MG63 (cell line): ENCODE measurements around the gene ANKLE1. TPM values are rescaled to one million over a fixed set of nuclear protein-coding genes. Genes with fewer than 3 reads are reported as not detected.

Experiments
- DNase-seq: peaks from one replicate; pipeline ENCODE4 v3.0.0-alpha.2; 2020
- H3K27me3 ChIP-seq: fragments of 250-450 bp; sonication (Bioruptor Pico); 2 replicates; pipeline ENCODE4 v1.5.1; 2020; ENCODE audit warnings: mild to moderate bottlenecking, moderate library complexity
- H3K36me3 ChIP-seq: fragments of 250-450 bp; sonication (Bioruptor Pico); 2 replicates; pipeline ENCODE4 v1.5.1; 2020; ENCODE audit warnings: mild to moderate bottlenecking, moderate library complexity
- H3K4me3 ChIP-seq: fragments of 250-450 bp; sonication (Bioruptor Pico); 2 replicates; pipeline ENCODE4 v1.5.1; 2020; ENCODE audit warnings: mild to moderate bottlenecking, moderate library complexity
- H3K9me3 ChIP-seq: fragments of 250-450 bp; sonication (Bioruptor Pico); 2 replicates; pipeline ENCODE4 v1.5.1; 2020; ENCODE audit warnings: mild to moderate bottlenecking, moderate library complexity
- total RNA-seq: library from RNA; depleted of rRNA; stranded (reverse); fragments of >200 nt; shearing (Covaris generic); gene quantifications from 2 replicates; pipeline ENCODE4 v1.2.3, GENCODE V29; 2014; ENCODE audit warnings: low replicate concordance

ANKLE1 gene
- total RNA-seq, 1 experiment from 2014 or later: 0.46 TPM

DNA sequence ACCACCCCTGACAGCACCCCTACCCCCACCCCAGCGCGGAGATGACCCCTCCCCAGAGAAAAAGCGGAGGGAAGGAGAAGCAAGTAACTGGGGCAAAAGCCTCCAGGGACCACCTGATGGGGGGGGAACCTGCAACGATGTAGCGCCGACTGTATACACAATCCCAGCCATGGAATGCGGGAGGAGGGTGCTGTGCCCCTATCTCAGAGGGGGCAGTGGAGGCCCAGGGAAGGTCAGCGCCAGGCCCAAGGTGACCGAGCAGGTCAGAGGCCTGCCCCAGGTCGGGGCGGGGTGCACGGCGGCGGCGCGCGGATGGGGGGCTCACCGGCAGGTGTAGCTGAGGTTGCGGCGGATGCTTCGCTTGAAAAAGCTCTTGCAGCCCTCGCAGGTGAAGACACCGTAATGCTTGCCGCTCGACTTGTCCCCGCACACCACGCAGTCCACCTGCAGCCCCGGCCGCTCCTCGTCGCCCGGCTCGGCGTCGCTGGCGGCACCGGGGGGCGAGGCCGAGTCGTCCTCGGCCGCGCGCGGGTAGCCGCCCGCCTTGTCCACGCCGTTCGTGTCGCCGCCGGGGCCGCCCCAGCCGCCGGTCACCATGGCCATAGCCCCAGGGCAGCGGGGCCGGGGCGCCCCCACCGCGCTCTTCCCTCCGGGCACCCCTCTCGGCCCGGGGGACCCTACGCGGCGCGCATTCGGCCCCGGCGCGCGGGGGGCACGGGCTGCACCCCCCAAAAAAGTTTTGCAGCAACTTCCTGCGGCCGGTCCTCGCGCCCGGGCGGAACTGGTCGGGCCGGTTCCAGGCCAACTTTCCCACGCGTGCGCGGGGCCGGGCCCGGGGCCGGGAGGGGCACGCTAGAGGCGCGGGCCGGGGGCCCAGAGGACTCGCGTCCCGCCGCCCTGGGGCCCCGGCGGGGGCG, 36.8 kb upstream of the ANKLE1 start:
- Histone ChIP-seq H3K36me3 (peaks cover 25% of the 10 kb centered on the region), H3K9me3 (no peaks in the 10 kb centered on the region), H3K4me3 (peak overlapping the region; percentile 66), H3K27me3 (no peaks in the 10 kb centered on the region)
- DNase-seq: no peak

DNA sequence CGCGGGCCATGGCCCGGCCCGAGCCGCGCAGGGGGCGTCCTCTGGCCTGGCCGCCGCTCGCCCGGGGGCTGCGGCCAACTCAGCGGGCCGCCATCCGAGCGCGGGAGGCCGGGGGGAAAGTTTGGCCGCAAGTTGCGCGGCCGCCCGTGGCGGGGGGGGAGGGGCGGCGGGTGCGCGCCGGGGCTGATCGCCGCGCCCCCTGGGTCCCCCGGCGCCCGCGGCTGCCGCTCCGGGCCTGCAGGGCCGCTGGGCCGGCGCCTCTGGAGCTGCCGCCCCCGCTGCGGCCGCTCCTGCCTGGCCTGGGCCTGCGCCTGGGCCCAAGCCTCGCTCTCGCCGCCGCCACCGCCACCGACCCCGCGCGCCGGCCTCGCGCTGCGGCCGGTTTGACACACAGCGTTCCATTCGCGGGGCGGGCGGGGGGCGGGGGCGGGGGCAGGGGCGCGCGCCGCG, 36.1 kb upstream of the ANKLE1 start, which contains the start of gene NR2F6:
TSS of gene NR2F6 (minus strand) at position 385 of the 450 bp plus-strand sequence. CDS start 699 bp downstream, outside the sequence.
- Histone ChIP-seq H3K4me3 (peak within 1 kb of the TSS; percentile 66), H3K27me3 (no peaks in the 10 kb centered on the region), H3K9me3 (no peaks in the 10 kb centered on the region), H3K36me3 (peaks cover 19% of the 10 kb centered on the region)
- DNase-seq: no peak

GRCh38 chr19:17246681-17247425, 34.8 kb upstream of the ANKLE1 start:
- H3K36me3 ChIP-seq: peaks cover 6% of the 10 kb centered on the region
- no peaks in the 10 kb centered on the region for H3K9me3 ChIP-seq
- peak overlapping the region; percentile 39; the same call in 1 of the 2 replicates for H3K4me3 ChIP-seq
- DNase-seq: no peak
- no peaks in the 10 kb centered on the region for H3K27me3 ChIP-seq

- Histone ChIP-seq H3K9me3 (no peaks in the 10 kb centered on the region), H3K27me3 (no peaks in the 10 kb centered on the region), H3K4me3 (no peak overlapping the region), H3K36me3 (no peaks in the 10 kb centered on the region; the same call in 1 of the 2 replicates)
- DNase-seq: no peak
Observed at GRCh38 chr19:17248011-17248776, 33.5 kb upstream of the ANKLE1 start.

- DNase-seq: no peak
- Histone ChIP-seq H3K27me3 (no peaks in the 10 kb centered on the region), H3K4me3 (no peak overlapping the region), H3K9me3 (no peaks in the 10 kb centered on the region), H3K36me3 (no peaks in the 10 kb centered on the region)
Observed at GRCh38 chr19:17249887-17250548, 31.7 kb upstream of the ANKLE1 start.

- no peak for DNase-seq
- H3K36me3 ChIP-seq: no peaks in the 10 kb centered on the region
- H3K27me3 ChIP-seq: no peaks in the 10 kb centered on the region
- H3K9me3 ChIP-seq: no peaks in the 10 kb centered on the region
- H3K4me3 ChIP-seq: no peak overlapping the region
Observed at GRCh38 chr19:17254636-17255035, 27.1 kb upstream of the ANKLE1 start.

- no peak overlapping the region for H3K4me3 ChIP-seq
- no peaks in the 10 kb centered on the region for H3K27me3 ChIP-seq
- H3K36me3 ChIP-seq: no peaks in the 10 kb centered on the region
- H3K9me3 ChIP-seq: no peaks in the 10 kb centered on the region
- no peak for DNase-seq
Observed at GRCh38 chr19:17255150-17255621, 26.5 kb upstream of the ANKLE1 start.

- H3K27me3 ChIP-seq: no peaks in the 10 kb centered on the region
- H3K4me3 ChIP-seq: no peak overlapping the region
- no peak for DNase-seq
- H3K36me3 ChIP-seq: no peaks in the 10 kb centered on the region
- H3K9me3 ChIP-seq: no peaks in the 10 kb centered on the region
Observed at GRCh38 chr19:17256130-17256529, 25.6 kb upstream of the ANKLE1 start.

DNA sequence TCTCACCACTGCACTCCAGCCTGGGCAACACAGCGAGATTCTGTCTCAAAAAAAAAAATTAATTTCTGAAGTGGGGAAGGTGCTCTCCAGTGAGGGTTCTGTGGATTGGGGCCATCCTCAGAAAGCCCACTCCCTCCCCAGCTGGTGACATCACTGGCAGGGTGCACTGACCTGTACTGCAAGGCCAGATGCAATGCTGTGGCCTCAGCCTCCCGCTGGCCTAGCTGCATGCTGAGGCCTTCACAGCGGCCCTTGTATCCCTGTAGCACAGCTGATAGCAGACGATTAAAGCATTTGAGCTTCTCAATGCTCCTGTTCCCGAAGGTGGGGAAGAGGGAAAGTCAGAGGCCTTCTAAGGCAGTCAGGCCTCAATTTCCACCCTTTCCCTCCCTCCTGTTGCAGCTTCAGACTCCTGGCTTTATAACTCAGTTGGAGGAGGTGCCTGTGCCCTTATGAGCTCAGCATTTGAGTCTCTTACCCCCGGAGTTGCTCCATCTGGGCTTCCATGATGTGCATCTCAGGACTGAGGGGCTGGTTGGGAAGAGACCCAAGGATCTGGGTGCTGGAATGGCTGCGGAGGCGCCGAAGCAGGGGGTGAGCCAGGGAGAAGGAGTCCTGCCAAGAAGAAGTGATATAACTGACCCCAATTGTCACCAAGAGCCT, 22.5 kb upstream of the ANKLE1 start:
- DNase-seq: no peak
- no peaks in the 10 kb centered on the region for H3K9me3 ChIP-seq
- H3K27me3 ChIP-seq: no peaks in the 10 kb centered on the region
- H3K36me3 ChIP-seq: no peaks in the 10 kb centered on the region
- H3K4me3 ChIP-seq: no peak overlapping the region

DNA sequence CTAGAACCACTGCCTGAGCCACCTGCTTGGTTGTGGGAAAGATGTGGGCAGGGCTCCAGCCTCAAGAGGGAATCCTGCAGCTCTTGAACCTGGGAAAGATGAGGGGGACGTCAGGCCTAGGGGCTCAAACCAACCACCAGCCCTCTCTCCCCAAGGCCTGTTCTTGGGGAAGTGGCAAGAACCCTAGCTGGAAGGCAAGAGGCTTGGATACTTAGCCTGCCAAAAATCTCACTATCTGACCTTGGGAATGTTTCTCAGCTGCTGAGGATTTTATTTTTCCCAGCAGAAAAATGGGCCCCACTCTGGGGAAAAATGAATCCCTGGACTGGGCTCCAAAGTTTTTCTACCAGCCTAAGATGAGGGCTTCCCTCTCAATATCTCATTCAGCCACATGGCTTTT, 21.8 kb upstream of the ANKLE1 start:
- Histone ChIP-seq H3K9me3 (no peaks in the 10 kb centered on the region), H3K27me3 (no peaks in the 10 kb centered on the region), H3K36me3 (no peaks in the 10 kb centered on the region), H3K4me3 (no peak overlapping the region)
- DNase-seq: no peak

DNA sequence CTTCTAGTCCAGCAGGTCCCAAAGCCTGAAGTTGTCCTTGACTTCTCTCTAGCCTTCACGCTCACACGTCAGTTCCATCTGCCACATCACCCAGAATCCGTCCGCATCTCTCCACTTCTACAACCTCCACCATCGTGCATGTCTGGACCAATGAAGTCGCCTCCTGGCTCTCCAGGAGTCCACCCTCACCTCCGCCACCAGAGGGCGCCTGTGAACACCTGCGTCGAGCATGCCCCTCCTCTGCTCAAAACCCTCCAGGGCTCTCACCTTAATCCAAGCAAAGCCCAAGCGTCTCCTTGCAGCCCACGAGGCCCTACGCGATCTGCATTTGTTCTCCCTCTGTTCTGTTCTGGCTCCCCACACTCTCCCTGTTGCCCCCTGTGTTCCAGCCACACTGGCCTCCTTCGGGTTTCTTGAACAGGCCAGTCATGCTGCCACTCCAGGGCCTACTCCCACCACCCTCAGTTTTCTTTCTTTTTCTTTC, 20.8 kb upstream of the ANKLE1 start:
- H3K36me3 ChIP-seq: no peaks in the 10 kb centered on the region
- peak; percentile 83 for DNase-seq
- H3K27me3 ChIP-seq: no peaks in the 10 kb centered on the region
- no peak overlapping the region for H3K4me3 ChIP-seq
- H3K9me3 ChIP-seq: no peaks in the 10 kb centered on the region

- Histone ChIP-seq H3K4me3 (no peak overlapping the region), H3K9me3 (no peaks in the 10 kb centered on the region), H3K36me3 (no peaks in the 10 kb centered on the region), H3K27me3 (no peaks in the 10 kb centered on the region)
- no peak for DNase-seq
Observed at GRCh38 chr19:17262557-17262956, 19.1 kb upstream of the ANKLE1 start.

- no peak for DNase-seq
- Histone ChIP-seq H3K9me3 (no peaks in the 10 kb centered on the region), H3K4me3 (no peak overlapping the region), H3K36me3 (peaks cover 5% of the 10 kb centered on the region), H3K27me3 (no peaks in the 10 kb centered on the region)
Observed at GRCh38 chr19:17263712-17264640, 17.7 kb upstream of the ANKLE1 start.

GRCh38 chr19:17264641-17264979, 17.1 kb upstream of the ANKLE1 start, which contains the start of gene USHBP1:
USHBP1 (minus strand) TSS chr19:17264745; CDS start chr19:17264299, 446 bp downstream.
- H3K36me3 ChIP-seq: peaks cover 10% of the 10 kb centered on the region
- no peaks in the 10 kb centered on the region for H3K9me3 ChIP-seq
- no peaks in the 10 kb centered on the region for H3K27me3 ChIP-seq
- H3K4me3 ChIP-seq: no peak within 1 kb of the TSS
- DNase-seq: no peak

- Histone ChIP-seq H3K27me3 (no peaks in the 10 kb centered on the region), H3K9me3 (no peaks in the 10 kb centered on the region), H3K4me3 (no peak overlapping the region), H3K36me3 (peaks cover 16% of the 10 kb centered on the region)
- DNase-seq: no peak
Observed at GRCh38 chr19:17266026-17266425, 15.7 kb upstream of the ANKLE1 start.
